Activated CD8-positive, alpha-beta T cell treated with anti-CD3 and anti-CD28 coated beads for 36 hours (primary cell): ENCODE measurements around the gene CYP4F8. TPM values are rescaled to one million over a fixed set of nuclear protein-coding genes. Genes with fewer than 3 reads are reported as not detected.

Experiments used
- ATAC-seq: fragments of 200-7000 bp; cut with Tn5 transposase; one replicate; pipeline ENCODE4 v1.10.0; 2021; ENCODE audit warnings: mild to moderate bottlenecking, moderate library complexity
- CTCF ChIA-PET: fragments of 350-600 bp; sonication (Branson Sonifier 250); formaldehyde crosslinking; loops from one replicate; lab custom pipeline; 2021; ENCODE audit warnings: antibody characterized with exemption; lab: Charles Lee
- POLR2A ChIA-PET: fragments of 350-600 bp; sonication (Branson Sonifier 250); formaldehyde crosslinking; loops from one replicate; lab custom pipeline; 2021; ENCODE audit warnings: antibody characterized with exemption; lab: Charles Lee
- DNase-seq: peaks from one replicate; pipeline ENCODE4 v3.0.0-alpha.2; 2020
- H3K27ac Mint-ChIP-seq: one replicate; pipeline ENCODE4 v1.8.0; 2021; ENCODE audit warnings: mild to moderate bottlenecking, mixed read lengths
- H3K27me3 Mint-ChIP-seq: one replicate; pipeline ENCODE4 v1.8.0; 2021; ENCODE audit warnings: mixed read lengths
- H3K36me3 Mint-ChIP-seq: one replicate; pipeline ENCODE4 v1.8.0; 2021; ENCODE audit warnings: low read depth, mixed read lengths
- H3K4me1 Mint-ChIP-seq: one replicate; pipeline ENCODE4 v1.8.0; 2021; ENCODE audit warnings: low read depth, mixed read lengths
- H3K4me3 Mint-ChIP-seq: one replicate; pipeline ENCODE4 v1.8.0; 2021; ENCODE audit warnings: mild to moderate bottlenecking, moderate library complexity, mixed read lengths
- H3K9me3 Mint-ChIP-seq: one replicate; pipeline ENCODE4 v1.8.0; 2021; ENCODE audit warnings: mixed read lengths
- intact Hi-C: fragments of 100-400 bp; cut with micrococcal nuclease; formaldehyde crosslinking; loops from one replicate; pipeline ENCODE4 v1.10.0; 2022
- total RNA-seq, 2 experiments: library from RNA; stranded (reverse); gene quantifications; one replicate each; pipeline ENCODE4 v1.2.3, GENCODE V29; 2021
- TF ChIP-seq, protein P1 (sequence below): fragments of 200-600 bp; IDR thresholded peaks from one replicate; pipeline ENCODE4 v1.8.0; 2022; ENCODE audit warnings: antibody characterized with exemption, mild to moderate bottlenecking

Gene CYP4F8
- total RNA-seq, 2 experiments from 2014 or later, result not detected

DNA sequence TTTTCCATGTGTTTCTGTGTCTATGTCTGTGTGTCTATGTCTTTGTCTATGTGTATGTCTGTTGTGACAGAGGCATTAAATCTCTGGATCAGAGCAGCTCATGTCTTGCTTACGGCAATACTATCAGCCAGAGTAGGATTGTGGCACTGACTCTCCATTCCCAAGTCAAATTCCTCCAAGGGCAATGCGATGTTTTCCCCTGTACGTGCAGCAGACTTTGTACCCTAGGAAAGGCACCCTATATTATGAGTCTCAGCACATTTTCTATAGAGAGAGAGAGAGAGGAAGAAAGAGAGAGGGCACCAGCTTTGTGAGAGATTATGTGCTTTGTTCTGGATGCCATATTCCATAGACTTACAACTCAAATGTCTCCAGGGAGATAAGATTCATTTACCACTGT, 36.8 kb downstream of the CYP4F8 start:
- Mint-ChIP-seq H3K36me3 (no peaks in the 10 kb centered on the region), H3K4me3 (no peak overlapping the region), H3K9me3 (no peaks in the 10 kb centered on the region), H3K4me1 (no peaks in the 10 kb centered on the region), H3K27ac (no peak overlapping the region), H3K27me3 (peaks cover 25% of the 10 kb centered on the region)
- intact Hi-C loops, result no loop called here
- no peak for DNase-seq
- TF ChIP-seq, protein P1, sequence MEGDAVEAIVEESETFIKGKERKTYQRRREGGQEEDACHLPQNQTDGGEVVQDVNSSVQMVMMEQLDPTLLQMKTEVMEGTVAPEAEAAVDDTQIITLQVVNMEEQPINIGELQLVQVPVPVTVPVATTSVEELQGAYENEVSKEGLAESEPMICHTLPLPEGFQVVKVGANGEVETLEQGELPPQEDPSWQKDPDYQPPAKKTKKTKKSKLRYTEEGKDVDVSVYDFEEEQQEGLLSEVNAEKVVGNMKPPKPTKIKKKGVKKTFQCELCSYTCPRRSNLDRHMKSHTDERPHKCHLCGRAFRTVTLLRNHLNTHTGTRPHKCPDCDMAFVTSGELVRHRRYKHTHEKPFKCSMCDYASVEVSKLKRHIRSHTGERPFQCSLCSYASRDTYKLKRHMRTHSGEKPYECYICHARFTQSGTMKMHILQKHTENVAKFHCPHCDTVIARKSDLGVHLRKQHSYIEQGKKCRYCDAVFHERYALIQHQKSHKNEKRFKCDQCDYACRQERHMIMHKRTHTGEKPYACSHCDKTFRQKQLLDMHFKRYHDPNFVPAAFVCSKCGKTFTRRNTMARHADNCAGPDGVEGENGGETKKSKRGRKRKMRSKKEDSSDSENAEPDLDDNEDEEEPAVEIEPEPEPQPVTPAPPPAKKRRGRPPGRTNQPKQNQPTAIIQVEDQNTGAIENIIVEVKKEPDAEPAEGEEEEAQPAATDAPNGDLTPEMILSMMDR, result no peak
- no peak for ATAC-seq
- CTCF ChIA-PET, result no interaction called here
- POLR2A ChIA-PET, result no interaction called here

DNA sequence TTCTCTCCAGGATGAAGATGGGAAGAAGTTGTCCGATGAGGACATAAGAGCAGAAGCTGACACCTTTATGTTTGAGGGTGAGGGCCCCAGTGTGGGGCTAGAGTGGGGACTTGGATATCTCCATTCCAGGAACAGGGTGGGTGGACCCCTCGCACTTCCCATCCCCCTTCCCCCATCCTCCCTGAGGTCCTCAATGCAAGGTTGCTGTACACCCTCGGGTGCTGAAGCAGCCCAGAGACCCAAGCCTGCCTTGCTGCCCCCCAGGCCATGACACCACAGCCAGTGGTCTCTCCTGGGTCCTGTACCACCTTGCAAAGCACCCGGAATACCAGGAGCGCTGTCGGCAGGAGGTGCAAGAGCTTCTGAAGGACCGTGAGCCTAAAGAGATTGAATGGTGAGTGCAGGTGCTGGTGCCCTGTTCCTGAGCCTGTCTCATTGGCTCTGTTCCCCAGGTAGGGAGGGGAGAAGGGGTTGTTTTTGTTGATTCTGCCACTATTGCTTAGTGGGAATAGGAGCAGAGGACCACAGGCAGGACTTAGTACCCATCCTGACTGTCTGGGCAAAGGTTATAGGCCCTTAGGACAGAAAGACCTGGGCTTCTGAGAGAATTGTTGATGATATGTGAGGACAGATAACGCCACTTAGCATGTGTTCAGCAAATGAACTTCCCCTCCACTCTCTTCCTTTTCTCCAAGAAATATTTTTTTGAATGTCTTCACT, 37.7 kb downstream of the CYP4F8 start:
- ATAC-seq (no peak), DNase-seq (no peak)
- intact Hi-C loops, result no loop called here
- H3K36me3 Mint-ChIP-seq, result no peaks in the 10 kb centered on the region
- H3K4me3 Mint-ChIP-seq, result no peak overlapping the region
- no peaks in the 10 kb centered on the region for H3K4me1 Mint-ChIP-seq
- H3K9me3 Mint-ChIP-seq, result no peaks in the 10 kb centered on the region
- ChIA-PET POLR2A (no interaction called here), CTCF (no interaction called here)
- no peak overlapping the region for H3K27ac Mint-ChIP-seq
- H3K27me3 Mint-ChIP-seq, result peaks cover 27% of the 10 kb centered on the region
- TF ChIP-seq, protein P1, result no peak

DNA sequence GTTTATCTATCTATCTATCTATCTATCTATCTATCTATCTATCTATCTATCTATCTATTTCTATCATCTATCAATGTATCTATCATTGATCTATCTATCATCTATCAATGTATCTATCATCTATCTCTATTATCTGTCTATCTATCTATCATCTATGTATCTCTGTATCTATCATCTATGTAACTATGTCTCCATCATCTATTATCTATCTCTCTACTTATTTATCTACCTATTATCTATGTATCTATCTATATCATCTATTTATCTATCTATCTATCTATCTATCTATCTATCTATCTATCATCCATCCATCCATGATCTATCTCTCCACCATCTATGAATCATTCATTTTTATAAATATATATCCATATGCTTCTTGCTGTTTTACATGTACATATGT, 41.4 kb downstream of the CYP4F8 start:
- intact Hi-C loops, result no loop called here
- H3K4me3 Mint-ChIP-seq, result no peak overlapping the region
- H3K27ac Mint-ChIP-seq, result no peak overlapping the region
- ATAC-seq (no peak), DNase-seq (no peak)
- H3K4me1 Mint-ChIP-seq, result no peaks in the 10 kb centered on the region
- no peaks in the 10 kb centered on the region for H3K36me3 Mint-ChIP-seq
- ChIA-PET POLR2A (no interaction called here), CTCF (no interaction called here)
- TF ChIP-seq, protein P1, result no peak
- peaks cover 33% of the 10 kb centered on the region for H3K27me3 Mint-ChIP-seq
- no peaks in the 10 kb centered on the region for H3K9me3 Mint-ChIP-seq

DNA sequence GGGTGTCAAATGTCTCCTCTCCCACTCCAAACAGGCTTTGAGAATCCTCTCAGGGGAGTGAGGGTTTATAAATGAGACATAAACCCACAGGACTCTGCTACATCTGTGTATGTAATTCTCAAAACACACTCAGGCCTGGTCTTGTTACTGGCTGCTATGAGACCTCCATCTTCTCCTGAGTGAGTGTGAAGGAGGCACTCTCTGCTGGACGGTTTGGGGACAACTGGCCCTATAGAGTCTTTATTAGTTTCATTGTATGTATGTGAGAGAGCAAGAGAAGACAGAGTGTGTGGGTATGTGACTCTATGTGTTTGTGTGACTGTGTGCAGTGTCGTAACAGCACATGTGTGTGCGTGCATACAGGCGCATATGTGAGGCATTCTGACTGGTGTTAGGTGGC, 48.2 kb downstream of the CYP4F8 start:
- intact Hi-C loops, result no loop called here
- ChIA-PET CTCF (no interaction called here), POLR2A (no interaction called here)
- Mint-ChIP-seq H3K4me1 (no peaks in the 10 kb centered on the region), H3K27ac (no peak overlapping the region), H3K9me3 (no peaks in the 10 kb centered on the region), H3K4me3 (no peak overlapping the region), H3K36me3 (no peaks in the 10 kb centered on the region), H3K27me3 (peaks cover 16% of the 10 kb centered on the region)
- DNase-seq, result no peak
- ATAC-seq, result no peak
- TF ChIP-seq, protein P1, result no peak

DNA sequence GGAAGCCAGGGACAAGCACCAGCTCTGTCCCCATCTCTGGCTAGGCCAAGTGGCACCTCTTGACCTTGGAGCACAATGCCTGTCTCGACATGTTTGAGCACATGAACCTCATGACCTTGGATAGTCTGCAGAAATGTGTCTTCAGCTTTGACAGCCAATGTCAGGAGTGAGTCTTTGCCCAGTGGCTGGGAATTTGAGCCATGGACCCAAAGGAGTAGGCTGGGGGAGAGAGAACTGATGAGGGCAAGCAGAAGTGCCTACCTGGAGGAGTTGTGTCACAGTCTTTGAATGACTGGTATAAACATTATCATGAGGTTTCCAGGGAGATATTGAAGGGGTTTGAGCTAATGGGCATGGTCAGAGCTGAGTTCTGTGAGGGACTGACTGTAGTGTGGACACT, 51.2 kb downstream of the CYP4F8 start:
- H3K27me3 Mint-ChIP-seq, result peaks cover 12% of the 10 kb centered on the region
- ATAC-seq (no peak), DNase-seq (no peak)
- H3K4me3 Mint-ChIP-seq, result no peak overlapping the region
- intact Hi-C loops, result no loop called here
- POLR2A ChIA-PET, result interaction anchor here (0.9 kb wide), 2 partner anchors 35 to 204 kb away, joined by 3 read pairs; no protein-coding TSS in a partner anchor
- CTCF ChIA-PET, result interaction anchor here (0.7 kb wide), 1 partner anchor 305 kb away, joined by 3 read pairs; no protein-coding TSS in a partner anchor
- no peak overlapping the region for H3K27ac Mint-ChIP-seq
- H3K36me3 Mint-ChIP-seq, result no peaks in the 10 kb centered on the region
- H3K9me3 Mint-ChIP-seq, result no peaks in the 10 kb centered on the region
- no peaks in the 10 kb centered on the region for H3K4me1 Mint-ChIP-seq
- TF ChIP-seq, protein P1, result no peak
